ENCODE results near the gene E2F8. TPM values are rescaled to one million over a fixed set of nuclear protein-coding genes. Genes with fewer than 3 reads are reported as not detected.
A peak's percentile ranks its signal among the peaks of the same experiment; 100 is the strongest.

E2F8 gene
- total RNA-seq, 1 donor from 2014 or later, result 5.2 TPM

- DNase-seq (ENCODE audit: low spot score in 2 of 2, unreplicated experiment in 2 of 2), result peak in 1 of 2 experiments; percentile 51
- peaks cover 31% of the 10 kb centered on the region for H3K27me3 Mint-ChIP-seq (ENCODE audit: low read depth)
- H3K36me3 Mint-ChIP-seq, result no peaks in the 10 kb centered on the region
- peak overlapping the region; percentile 88 for H3K4me3 Mint-ChIP-seq
- peak overlapping the region; percentile 78 for H3K27ac Mint-ChIP-seq
- H3K4me1 Mint-ChIP-seq, result peaks cover 36% of the 10 kb centered on the region
- no peaks in the 10 kb centered on the region for H3K9me3 Mint-ChIP-seq
- TF ChIP-seq, protein P1, sequence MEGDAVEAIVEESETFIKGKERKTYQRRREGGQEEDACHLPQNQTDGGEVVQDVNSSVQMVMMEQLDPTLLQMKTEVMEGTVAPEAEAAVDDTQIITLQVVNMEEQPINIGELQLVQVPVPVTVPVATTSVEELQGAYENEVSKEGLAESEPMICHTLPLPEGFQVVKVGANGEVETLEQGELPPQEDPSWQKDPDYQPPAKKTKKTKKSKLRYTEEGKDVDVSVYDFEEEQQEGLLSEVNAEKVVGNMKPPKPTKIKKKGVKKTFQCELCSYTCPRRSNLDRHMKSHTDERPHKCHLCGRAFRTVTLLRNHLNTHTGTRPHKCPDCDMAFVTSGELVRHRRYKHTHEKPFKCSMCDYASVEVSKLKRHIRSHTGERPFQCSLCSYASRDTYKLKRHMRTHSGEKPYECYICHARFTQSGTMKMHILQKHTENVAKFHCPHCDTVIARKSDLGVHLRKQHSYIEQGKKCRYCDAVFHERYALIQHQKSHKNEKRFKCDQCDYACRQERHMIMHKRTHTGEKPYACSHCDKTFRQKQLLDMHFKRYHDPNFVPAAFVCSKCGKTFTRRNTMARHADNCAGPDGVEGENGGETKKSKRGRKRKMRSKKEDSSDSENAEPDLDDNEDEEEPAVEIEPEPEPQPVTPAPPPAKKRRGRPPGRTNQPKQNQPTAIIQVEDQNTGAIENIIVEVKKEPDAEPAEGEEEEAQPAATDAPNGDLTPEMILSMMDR (IDR thresholded peaks at IDR 0.05; ENCODE audit: unreplicated experiment), result no peak
These were observed 1.6 kb upstream of the E2F8 start for GRCh38 chr11:19242179-19242932.

DNA sequence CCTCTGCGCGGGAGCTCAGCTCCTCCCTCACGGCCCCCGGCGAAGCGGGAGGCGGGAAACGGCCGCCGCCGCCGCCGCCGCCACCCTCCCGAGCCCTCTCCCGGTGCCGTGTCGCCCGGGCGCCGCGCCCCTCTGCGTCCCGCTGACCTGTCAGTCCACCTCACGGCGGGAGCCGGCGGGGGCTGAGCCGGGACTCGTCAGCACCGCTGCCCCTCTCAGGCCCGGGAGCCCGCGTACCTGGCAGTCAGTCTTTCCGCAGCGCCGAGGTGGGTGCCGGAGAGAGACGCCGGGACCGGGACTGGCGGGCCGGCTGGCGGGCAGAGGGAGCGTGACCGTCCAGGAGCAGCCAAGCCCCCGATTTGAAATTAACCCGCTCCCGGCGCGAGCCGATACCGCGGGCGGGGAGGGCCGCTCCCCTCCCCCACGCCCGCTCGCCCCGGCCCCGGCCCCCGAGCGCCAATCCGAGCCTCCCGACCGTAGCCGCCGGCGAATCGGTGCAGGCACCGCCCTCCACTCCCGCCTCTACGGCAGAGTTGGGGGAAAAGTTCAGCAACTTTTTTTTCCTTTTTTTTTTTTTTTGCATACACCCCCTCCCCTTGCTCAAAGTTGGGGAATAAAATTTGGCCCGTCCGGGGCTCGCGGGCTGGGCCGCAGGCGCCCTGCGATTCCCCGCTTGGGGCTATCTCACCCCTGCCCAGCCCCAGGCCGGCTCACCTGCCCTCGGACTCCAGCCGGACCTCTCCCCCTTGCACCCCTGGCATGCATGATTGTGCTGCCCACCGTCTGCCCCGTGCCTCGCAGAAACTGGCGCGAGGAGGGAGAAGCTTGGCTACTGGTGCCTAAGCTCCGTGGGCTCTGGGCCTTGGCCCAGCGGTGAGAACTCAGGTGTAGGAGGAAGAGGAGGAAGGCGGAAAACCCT is 774 bp upstream of the E2F8 start:
- DNase-seq (ENCODE audit: low spot score in 2 of 2, unreplicated experiment in 2 of 2), result peak in 1 of 2 experiments; percentile 47
- Mint-ChIP-seq H3K27ac (no peak overlapping the region), H3K27me3 (ENCODE audit: low read depth) (peaks cover 31% of the 10 kb centered on the region)

GRCh38 chr11:19239039-19239438 is 1.7 kb downstream of the E2F8 start:
- Mint-ChIP-seq H3K9me3 (no peaks in the 10 kb centered on the region), H3K4me1 (peaks cover 35% of the 10 kb centered on the region), H3K27me3 (ENCODE audit: low read depth) (peaks cover 29% of the 10 kb centered on the region), H3K36me3 (peaks cover 13% of the 10 kb centered on the region), H3K4me3 (peak overlapping the region; percentile 37), H3K27ac (no peak overlapping the region)
- TF ChIP-seq, protein P1 (IDR thresholded peaks at IDR 0.05; ENCODE audit: unreplicated experiment), result no peak
- no peak for DNase-seq (ENCODE audit: low spot score in 2 of 2, unreplicated experiment in 2 of 2)

More for the DNA sequence above, 774 bp upstream of the E2F8 start:
- Mint-ChIP-seq H3K4me1 (peaks cover 38% of the 10 kb centered on the region), H3K36me3 (no peaks in the 10 kb centered on the region), H3K4me3 (peak overlapping the region; percentile 88), H3K9me3 (no peaks in the 10 kb centered on the region)
- TF ChIP-seq, protein P1 (IDR thresholded peaks at IDR 0.05; ENCODE audit: unreplicated experiment), result no peak

GRCh38 chr11:19237813-19238212 is 2.9 kb downstream of the E2F8 start:
- DNase-seq (ENCODE audit: low spot score in 2 of 2, unreplicated experiment in 2 of 2), result no peak
- Mint-ChIP-seq H3K27ac (no peak overlapping the region), H3K9me3 (no peaks in the 10 kb centered on the region), H3K27me3 (ENCODE audit: low read depth) (peaks cover 18% of the 10 kb centered on the region), H3K36me3 (peaks cover 19% of the 10 kb centered on the region), H3K4me1 (peaks cover 31% of the 10 kb centered on the region), H3K4me3 (no peak overlapping the region)
- TF ChIP-seq, protein P1 (IDR thresholded peaks at IDR 0.05; ENCODE audit: unreplicated experiment), result no peak

DNA sequence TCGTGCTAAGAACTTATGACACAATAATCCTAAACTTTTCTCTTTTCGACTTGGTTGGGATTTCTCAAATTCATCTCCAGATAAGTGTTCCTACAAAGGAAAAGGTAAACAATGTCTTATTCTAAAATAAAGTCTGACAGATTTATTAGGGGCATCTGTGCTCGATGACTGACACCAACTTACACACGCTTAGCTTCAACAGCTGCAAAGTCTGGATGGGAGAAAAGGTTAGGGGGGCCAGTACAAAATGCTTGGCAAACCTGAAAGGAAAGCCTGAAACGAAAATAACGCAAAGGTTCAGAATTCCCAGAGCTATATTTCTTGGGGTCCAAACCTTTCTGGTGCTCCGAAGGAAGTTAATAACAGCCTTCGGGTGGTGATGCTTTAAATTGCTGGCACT is 3.4 kb downstream of the E2F8 start:
- Mint-ChIP-seq H3K36me3 (peaks cover 19% of the 10 kb centered on the region), H3K27me3 (ENCODE audit: low read depth) (peaks cover 14% of the 10 kb centered on the region), H3K27ac (no peak overlapping the region), H3K4me3 (no peak overlapping the region), H3K4me1 (peaks cover 27% of the 10 kb centered on the region), H3K9me3 (no peaks in the 10 kb centered on the region)
- TF ChIP-seq, protein P1 (IDR thresholded peaks at IDR 0.05; ENCODE audit: unreplicated experiment), result no peak
- DNase-seq (ENCODE audit: low spot score in 2 of 2, unreplicated experiment in 2 of 2), result no peak

All from mesothelial cell of epicardium (in vitro differentiated cells).